GM23338 (cell line): ENCODE measurements around the gene PPP1R12A. TPM values are rescaled to one million over a fixed set of nuclear protein-coding genes. Genes with fewer than 3 reads are reported as not detected.
A peak's percentile ranks its signal among the peaks of the same experiment; 100 is the strongest.

Experiments
- ATAC-seq: fragments of 200-7000 bp; cut with Tn5 transposase; 3 replicates; pipeline ENCODE4 v1.9.1; 2020
- DNase-seq: peaks from one replicate; pipeline ENCODE4 v3.0.0-alpha.2; 2015; ENCODE audit warnings: low spot score
- H2AFZ ChIP-seq: fragments of 200-600 bp; sonication (generic); 2 replicates; pipeline ENCODE4 v1.8.0; 2016; ENCODE audit warnings: antibody characterized with exemption, mild to moderate bottlenecking, moderate library complexity
- H3F3A ChIP-seq: fragments of 200-600 bp; sonication (generic); replicated peaks from 2 replicates; pipeline ENCODE4 v1.8.0; 2017; ENCODE audit warnings: antibody characterized with exemption, mixed run types, low read depth
- H3K27ac ChIP-seq: fragments of 200-600 bp; sonication (generic); 2 replicates; pipeline ENCODE4 v1.6.1; 2016; ENCODE audit warnings: low read depth
- H3K27me3 ChIP-seq: fragments of 200-600 bp; sonication (generic); 2 replicates; pipeline ENCODE4 v1.8.0; 2016; ENCODE audit warnings: mild to moderate bottlenecking, mixed run types, moderate library complexity; ENCODE audit not compliant: insufficient read depth
- H3K36me3 ChIP-seq: fragments of 200-600 bp; sonication (generic); 2 replicates; pipeline ENCODE4 v1.8.0; 2016; ENCODE audit warnings: mild to moderate bottlenecking; ENCODE audit not compliant: insufficient read depth
- H3K4me1 ChIP-seq: fragments of 200-600 bp; sonication (generic); 2 replicates; pipeline ENCODE4 v1.8.0; 2016; ENCODE audit warnings: mild to moderate bottlenecking, moderate library complexity; ENCODE audit not compliant: insufficient read depth
- H3K4me2 ChIP-seq: fragments of 200-600 bp; sonication (generic); 2 replicates; pipeline ENCODE4 v1.7.1; 2017; ENCODE audit warnings: mixed run types
- H3K4me3 ChIP-seq: fragments of 200-600 bp; sonication (generic); 2 replicates; pipeline ENCODE4 v1.6.1; 2016; ENCODE audit warnings: mixed run types
- H3K79me2 ChIP-seq: fragments of 200-600 bp; sonication (generic); replicated peaks from 2 replicates; pipeline ENCODE4 v1.8.0; 2017; ENCODE audit warnings: mild to moderate bottlenecking; ENCODE audit not compliant: insufficient read depth
- H3K9me2 ChIP-seq: fragments of 200-600 bp; sonication (generic); 2 replicates; pipeline ENCODE4 v1.8.0; 2017; ENCODE audit not compliant: insufficient read depth
- H4K20me1 ChIP-seq: fragments of 200-600 bp; sonication (generic); replicated peaks from 2 replicates; pipeline ENCODE4 v1.8.0; 2017; ENCODE audit warnings: mild to moderate bottlenecking; ENCODE audit not compliant: insufficient read depth
- H3K27ac Mint-ChIP-seq: 2 replicates; pipeline ENCODE4 v1.8.0; 2020; ENCODE audit warnings: inconsistent platforms, mild to moderate bottlenecking, moderate library complexity, mixed read lengths
- H3K27me3 Mint-ChIP-seq: 3 replicates; pipeline ENCODE4 v1.8.0; 2022; ENCODE audit warnings: low read depth, mild to moderate bottlenecking, moderate library complexity, mixed read lengths, inconsistent platforms; ENCODE audit not compliant: insufficient read depth, poor library complexity
- H3K36me3 Mint-ChIP-seq: 3 replicates; pipeline ENCODE4 v1.8.0; 2021; ENCODE audit warnings: low read depth, mild to moderate bottlenecking, inconsistent platforms, moderate library complexity, mixed read lengths
- H3K4me1 Mint-ChIP-seq: 3 replicates; pipeline ENCODE4 v1.8.0; 2020; ENCODE audit warnings: mild to moderate bottlenecking, inconsistent platforms, mixed read lengths
- H3K4me3 Mint-ChIP-seq: 3 replicates; pipeline ENCODE4 v1.8.0; 2021; ENCODE audit warnings: moderate library complexity, mild to moderate bottlenecking, inconsistent platforms, mixed read lengths
- H3K9me3 Mint-ChIP-seq: 3 replicates; pipeline ENCODE4 v1.8.0; 2020; ENCODE audit warnings: moderate library complexity, mild to moderate bottlenecking, inconsistent platforms, mixed read lengths
- NANOG ChIP-seq: IDR thresholded peaks from 2 replicates; pipeline ENCODE4 v1.6.1; 2016; ENCODE audit warnings: antibody characterized with exemption, borderline replicate concordance
- STAT1 ChIP-seq: IDR thresholded peaks from one replicate; pipeline ENCODE4 v1.6.1; 2016; ENCODE audit warnings: antibody characterized with exemption; ENCODE audit not compliant: unreplicated experiment
- ZNF331 ChIP-seq: fragments of 250-450 bp; sonication (Bioruptor Pico); IDR thresholded peaks from 2 replicates; pipeline ENCODE4 v1.5.0; 2020; ENCODE audit warnings: low read depth, mild to moderate bottlenecking, moderate library complexity
- ZNF462 ChIP-seq: fragments of 250-450 bp; sonication (Bioruptor Pico); IDR thresholded peaks from 2 replicates; pipeline ENCODE4 v1.5.0; 2020; ENCODE audit warnings: mild to moderate bottlenecking, moderate library complexity
- polyA plus RNA-seq: library from polyadenylated mRNA; unstranded; fragments of >200 nt; fragmentation: Nextera tagmentation; extraction: Ambion mirVana; gene quantifications from 2 replicates; pipeline ENCODE4 v1.2.1, GENCODE V29; 2016
- total RNA-seq: library from RNA; depleted of rRNA; stranded (reverse); fragments of >200 nt; shearing (Covaris generic); gene quantifications from 2 replicates; pipeline ENCODE4 v1.2.3, GENCODE V29; 2014

The PPP1R12A gene
- total and polyA plus RNA-seq, 2 experiments from 2014 or later: 91.6 to 146 TPM

- H3K4me1 Mint-ChIP-seq: peaks cover 31% of the 10 kb centered on the region
Measured at GRCh38 chr12:79844693-79845092, 90.2 kb downstream of the PPP1R12A start.

More at GRCh38 chr12:79844693-79845092, 90.2 kb downstream of the PPP1R12A start:
- Histone ChIP-seq H3F3A (no peaks in the 10 kb centered on the region), H2AFZ (no peak overlapping the region), H3K9me2 (no peaks in the 10 kb centered on the region), H3K4me3 (no peak overlapping the region), H3K4me1 (peaks cover 30% of the 10 kb centered on the region), H3K79me2 (peaks cover 52% of the 10 kb centered on the region), H3K36me3 (peaks cover 6% of the 10 kb centered on the region; the same call in 1 of the 2 replicates), H4K20me1 (no peaks in the 10 kb centered on the region), H3K4me2 (no peak overlapping the region), H3K27me3 (no peaks in the 10 kb centered on the region), H3K27ac (no peak overlapping the region)
- Mint-ChIP-seq H3K9me3 (peaks cover 8% of the 10 kb centered on the region), H3K27me3 (no peaks in the 10 kb centered on the region), H3K4me3 (no peak overlapping the region), H3K27ac (peak overlapping the region; percentile 72), H3K36me3 (peaks cover 45% of the 10 kb centered on the region)
- ATAC-seq (peak; percentile 67), DNase-seq (peak; percentile 40)
- TF ChIP-seq STAT1 (no peak), NANOG (0 out of 2 replicates have a peak, but pooled peaks have one; percentile 16), ZNF462 (CRISPR knock-in tag) (peak; percentile 61), ZNF331 (CRISPR knock-in tag) (no peak)
